Breast epithelium (tissue), 4 donors: ENCODE data around the gene CLEC11A. TPM values are rescaled to one million over a fixed set of nuclear protein-coding genes. Genes with fewer than 3 reads are reported as not detected.

Experiments
- DNase-seq, 2 donors: peaks; one replicate each; pipeline ENCODE4 v3.0.0-alpha.2; 2019; ENCODE audit warnings: low spot score in 2 of 2
- H3K27ac ChIP-seq, 2 donors: fragments of 200-600 bp; sonication (generic) in 1 of 2; one replicate each; pipeline ENCODE4 v1.5.1; 2016 to 2019; ENCODE audit warnings: mild to moderate bottlenecking in 1 of 2
- H3K27me3 ChIP-seq, 2 donors: fragments of 200-600 bp; sonication (generic) in 1 of 2; one replicate each; pipeline versions ENCODE4 v1.5.1 to v1.6.0; 2017 to 2019; ENCODE audit warnings: control low read depth in 1 of 2, mild to moderate bottlenecking in 1 of 2
- H3K36me3 ChIP-seq: fragments of 200-600 bp; one replicate; pipeline ENCODE4 v1.5.1; 2019
- H3K4me1 ChIP-seq, 2 donors: fragments of 200-600 bp; sonication (generic); one replicate each; pipeline ENCODE4 v1.5.1; 2016 to 2019; ENCODE audit warnings: control low read depth in 1 of 2
- H3K4me3 ChIP-seq, 3 donors: fragments of 200-600 bp; sonication (generic); 1 replicate in 2 of 3; 2 replicates in 1 of 3; pipeline ENCODE4 v1.5.1; 2016 to 2019; ENCODE audit warnings: mild to moderate bottlenecking in 3 of 3, moderate library complexity in 2 of 3
- H3K9me3 ChIP-seq, 2 donors: fragments of 200-600 bp; sonication (generic) in 1 of 2; one replicate each; pipeline ENCODE4 v1.5.1; 2016 to 2019; ENCODE audit warnings: control low read depth in 1 of 2
- CTCF ChIP-seq, 3 donors: fragments of 450-650 bp; IDR thresholded peaks; one replicate each; pipeline ENCODE4 v1.5.1; 2016 to 2017; ENCODE audit warnings: antibody characterized with exemption in 3 of 3, mild to moderate bottlenecking in 3 of 3, moderate library complexity in 3 of 3
- POLR2A ChIP-seq: fragments of 450-650 bp; IDR thresholded peaks from one replicate; pipeline ENCODE4 v1.6.1; 2016; ENCODE audit warnings: antibody characterized with exemption, mild to moderate bottlenecking, moderate library complexity
- POLR2AphosphoS5 ChIP-seq, 3 donors: sonication (generic); formaldehyde crosslinking; IDR thresholded peaks; one replicate each; pipeline ENCODE4 v1.6.1; 2017; ENCODE audit warnings: antibody characterized with exemption in 3 of 3
- intact Hi-C: fragments of 100-400 bp; cut with DNase I; formaldehyde crosslinking; loops from one replicate; pipeline ENCODE4 v1.15.1; 2023; ENCODE audit warnings: low total_unique reads
- total RNA-seq, 3 donors: library from RNA; depleted of rRNA; stranded (reverse); fragments of >200 nt; gene quantifications; one replicate each; pipeline ENCODE4 v1.1.0, GENCODE V29; 2016

Gene CLEC11A
- total RNA-seq, 3 donors from 2014 or later = 16.4 to 24.3 (median 20.6) TPM

- Histone ChIP-seq H3K27me3 (peaks cover 2 to 27% of the 10 kb centered on the region in 2 donors), H3K4me3 (no peak overlapping the region), H3K9me3 (no peaks in the 10 kb centered on the region), H3K4me1 (no peaks in the 10 kb centered on the region), H3K27ac (no peak overlapping the region), H3K36me3 (no peaks in the 10 kb centered on the region)
- no peak for DNase-seq
- intact Hi-C loops = no loop called here
- peak in 1 of 3 donors; percentile 7 for TF ChIP-seq CTCF (IDR thresholded peaks at IDR 0.05)
- TF ChIP-seq POLR2AphosphoS5 (IDR thresholded peaks at IDR 0.05) = no peak
- no peak for TF ChIP-seq POLR2A
Measured at GRCh38 chr19:50703915-50704796, 19.0 kb upstream of the CLEC11A start.

GRCh38 chr19:50705422-50706019 lies 17.6 kb upstream of the CLEC11A start:
- Histone ChIP-seq H3K4me3 (no peak overlapping the region), H3K27me3 (peaks cover 2 to 32% of the 10 kb centered on the region in 2 donors), H3K27ac (no peak overlapping the region), H3K9me3 (no peaks in the 10 kb centered on the region), H3K4me1 (no peaks in the 10 kb centered on the region), H3K36me3 (no peaks in the 10 kb centered on the region)
- intact Hi-C loops = no loop called here
- TF ChIP-seq POLR2AphosphoS5 (IDR thresholded peaks at IDR 0.05) = no peak
- peak in 2 of 3 donors; percentile 26 to 44 for TF ChIP-seq CTCF (IDR thresholded peaks at IDR 0.05)
- DNase-seq = no peak

- Histone ChIP-seq H3K9me3 (no peaks in the 10 kb centered on the region), H3K27me3 (peaks cover 2 to 36% of the 10 kb centered on the region in 2 donors), H3K4me1 (no peaks in the 10 kb centered on the region), H3K27ac (no peak overlapping the region), H3K4me3 (no peak overlapping the region), H3K36me3 (no peaks in the 10 kb centered on the region)
- no peak for TF ChIP-seq CTCF (IDR thresholded peaks at IDR 0.05)
- TF ChIP-seq POLR2A = no peak
- TF ChIP-seq POLR2AphosphoS5 (IDR thresholded peaks at IDR 0.05) = no peak
- DNase-seq = no peak
- intact Hi-C loops = no loop called here
Measured at GRCh38 chr19:50706387-50706786, 16.8 kb upstream of the CLEC11A start.

- Histone ChIP-seq H3K36me3 (no peaks in the 10 kb centered on the region), H3K9me3 (no peaks in the 10 kb centered on the region), H3K27ac (no peak overlapping the region), H3K4me1 (no peaks in the 10 kb centered on the region), H3K27me3 (peaks cover 2 to 22% of the 10 kb centered on the region in 2 donors), H3K4me3 (no peak overlapping the region)
- DNase-seq = no peak
- TF ChIP-seq POLR2AphosphoS5 (IDR thresholded peaks at IDR 0.05) = no peak
- TF ChIP-seq POLR2A = no peak
- TF ChIP-seq CTCF (IDR thresholded peaks at IDR 0.05) = no peak
- intact Hi-C loops = no loop called here
Measured at GRCh38 chr19:50708179-50708879, 14.8 kb upstream of the CLEC11A start.
